SK-N-MC (cell line): ENCODE measurements around the gene SPATA20.

Experiments
- EZH2 ChIP-seq: fragments of 200-600 bp; sonication (generic); IDR thresholded peaks from one replicate; pipeline ENCODE4 v1.6.1; 2017; ENCODE audit warnings: antibody characterized with exemption
- POLR2AphosphoS5 ChIP-seq: IDR thresholded peaks from 2 replicates; pipeline ENCODE4 v1.6.1; 2012; ENCODE audit warnings: mild to moderate bottlenecking, low read depth, low read length, borderline replicate concordance

GRCh38 chr17:50547736-50548083 lies 736 bp downstream of the SPATA20 start:
- TF ChIP-seq EZH2 (no peak), POLR2AphosphoS5 (no peak)
